ENCODE measurements around the gene PPME1. TPM values are rescaled to one million over a fixed set of nuclear protein-coding genes. Genes with fewer than 3 reads are reported as not detected.

PPME1 gene
- total and polyA plus RNA-seq, 2 donors (not counting 1 experiment from before 2014, with no cell fraction given): 11.2 to 23.6 TPM

GRCh38 chr11:74237541-74237940 lies 66.5 kb downstream of the PPME1 start:
- Histone ChIP-seq H4K20me1 (ENCODE audit: control insufficient read depth, insufficient read depth, low read length, poor library complexity, severe bottlenecking) (no peaks in the 10 kb centered on the region), H3K27ac (ENCODE audit: low read length in 2 of 2) (no peak overlapping the region), H3K9me3 (ENCODE audit: control extremely low read depth in 1 of 3, control insufficient read depth in 2 of 3, insufficient read depth in 1 of 3, low read length in 2 of 3) (no peaks in the 10 kb centered on the region), H3K36me3 (replicated peaks in 1 of 2; ENCODE audit: control extremely low read depth in 1 of 2, control insufficient read depth in 1 of 2, extremely low read depth in 1 of 2, insufficient read depth in 2 of 2, low read length in 1 of 2) (peaks cover 2 to 34% of the 10 kb centered on the region in 2 experiments), H3K4me3 (ENCODE audit: control extremely low read depth in 1 of 5, extremely low read depth in 1 of 5, insufficient read depth in 1 of 5, low read depth in 2 of 5, low read length in 4 of 5) (no peak overlapping the region), H3K79me2 (ENCODE audit: control insufficient read depth, insufficient read depth, low read length) (no peaks in the 10 kb centered on the region), H3K4me1 (ENCODE audit: control insufficient read depth in 2 of 2, insufficient read depth in 2 of 2, low read length in 2 of 2) (no peaks in the 10 kb centered on the region), H2AFZ (ENCODE audit: insufficient read depth, low read depth, low read length, poor library complexity, severe bottlenecking) (no peak overlapping the region), H3K4me2 (replicated peaks; ENCODE audit: low read depth, low read length, poor library complexity, severe bottlenecking) (no peak overlapping the region), H3K9ac (ENCODE audit: low read length) (no peak overlapping the region), H3K27me3 (replicated peaks in 1 of 4; ENCODE audit: control extremely low read depth in 1 of 4, control insufficient read depth in 3 of 4, insufficient read depth in 4 of 4, low read length in 3 of 4) (no peaks in the 10 kb centered on the region)
- ChIA-PET CTCF (no interaction called here), POLR2A (no interaction called here)
- TF ChIP-seq EZH2 (IDR thresholded peaks at IDR 0.05; ENCODE audit: borderline replicate concordance, insufficient read depth, low read depth, low read length, poor library complexity, severe bottlenecking) (no peak), CTCF (IDR thresholded peaks at IDR 0.05) (no peak)
- WGBS (ENCODE audit: insufficient coverage): 100% methylated on average over 1 of the region's 2 CpGs
- no peak overlapping the region for H3K4me3 Mint-ChIP-seq
- DNase-seq (no peak), ATAC-seq (ENCODE audit: low read depth) (no peak)
- H3K9me3 Mint-ChIP-seq (ENCODE audit: insufficient read depth): no peaks in the 10 kb centered on the region
- intact Hi-C loops (cut with micrococcal nuclease): no loop called here
- H3K27ac Mint-ChIP-seq: no peak overlapping the region
- H3K27me3 Mint-ChIP-seq: no peaks in the 10 kb centered on the region
- H3K4me1 Mint-ChIP-seq: no peaks in the 10 kb centered on the region

GRCh38 chr11:74238243-74238642 lies 67.2 kb downstream of the PPME1 start:
- CTCF ChIA-PET: interaction anchor here (1.8 kb wide), 1 partner anchor 13 kb away, joined by 4 read pairs; no protein-coding TSS in a partner anchor
- WGBS (ENCODE audit: insufficient coverage): no CpG with 5 or more reads among the region's 1 CpG

More at GRCh38 chr11:74238243-74238642, 67.2 kb downstream of the PPME1 start:
- Histone ChIP-seq H4K20me1 (ENCODE audit: control insufficient read depth, insufficient read depth, low read length, poor library complexity, severe bottlenecking) (no peaks in the 10 kb centered on the region), H3K27ac (ENCODE audit: low read length in 2 of 2) (no peak overlapping the region), H3K79me2 (ENCODE audit: control insufficient read depth, insufficient read depth, low read length) (no peaks in the 10 kb centered on the region), H3K4me1 (ENCODE audit: control insufficient read depth in 2 of 2, insufficient read depth in 2 of 2, low read length in 2 of 2) (no peaks in the 10 kb centered on the region), H3K27me3 (replicated peaks in 1 of 4; ENCODE audit: control extremely low read depth in 1 of 4, control insufficient read depth in 3 of 4, insufficient read depth in 4 of 4, low read length in 3 of 4) (no peaks in the 10 kb centered on the region), H2AFZ (ENCODE audit: insufficient read depth, low read depth, low read length, poor library complexity, severe bottlenecking) (no peak overlapping the region), H3K4me3 (ENCODE audit: control extremely low read depth in 1 of 5, extremely low read depth in 1 of 5, insufficient read depth in 1 of 5, low read depth in 2 of 5, low read length in 4 of 5) (no peak overlapping the region), H3K36me3 (replicated peaks in 1 of 2; ENCODE audit: control extremely low read depth in 1 of 2, control insufficient read depth in 1 of 2, extremely low read depth in 1 of 2, insufficient read depth in 2 of 2, low read length in 1 of 2) (peaks cover 2 to 34% of the 10 kb centered on the region in 2 experiments), H3K9me3 (ENCODE audit: control extremely low read depth in 1 of 3, control insufficient read depth in 2 of 3, insufficient read depth in 1 of 3, low read length in 2 of 3) (no peaks in the 10 kb centered on the region), H3K9ac (ENCODE audit: low read length) (no peak overlapping the region), H3K4me2 (replicated peaks; ENCODE audit: low read depth, low read length, poor library complexity, severe bottlenecking) (no peak overlapping the region)
- ATAC-seq (ENCODE audit: low read depth) (no peak), DNase-seq (no peak)
- H3K4me1 Mint-ChIP-seq: no peaks in the 10 kb centered on the region
- POLR2A ChIA-PET: no interaction called here
- TF ChIP-seq EZH2 (IDR thresholded peaks at IDR 0.05; ENCODE audit: borderline replicate concordance, insufficient read depth, low read depth, low read length, poor library complexity, severe bottlenecking) (no peak), CTCF (IDR thresholded peaks at IDR 0.05) (no peak)
- intact Hi-C loops (cut with micrococcal nuclease): no loop called here
- no peaks in the 10 kb centered on the region for H3K9me3 Mint-ChIP-seq (ENCODE audit: insufficient read depth)
- no peaks in the 10 kb centered on the region for H3K27me3 Mint-ChIP-seq
- no peak overlapping the region for H3K4me3 Mint-ChIP-seq
- H3K27ac Mint-ChIP-seq: no peak overlapping the region

Measured in B cell (primary cell).